Stomach (tissue), 9 donors: ENCODE results near the gene SLC35D2. TPM values are rescaled to one million over a fixed set of nuclear protein-coding genes. Genes with fewer than 3 reads are reported as not detected.
A peak's percentile ranks its signal among the peaks of the same experiment; 100 is the strongest.

Source experiments
- DNase-seq, 2 donors: peaks; one replicate each; pipeline versions ENCODE4 v3.0.0 to v3.0.0-alpha.2; 2013 to 2019
- H3K27ac ChIP-seq, 5 donors: fragments of 200-600 bp in 4 of 5; sonication (generic) in 4 of 5; one replicate each; pipeline ENCODE4 v1.5.1; 2013 to 2019; ENCODE audit warnings: mild to moderate bottlenecking in 1 of 5, moderate library complexity in 1 of 5
- H3K27me3 ChIP-seq, 3 donors: fragments of 200-600 bp; sonication (generic); one replicate each; pipeline ENCODE4 v1.5.1; 2017 to 2019; ENCODE audit warnings: mixed run types in 1 of 3
- H3K36me3 ChIP-seq, 4 donors: fragments of 200-600 bp; sonication (generic); 1 replicate in 3 of 4; 2 replicates in 1 of 4; pipeline ENCODE4 v1.5.1; 2016 to 2019
- H3K4me1 ChIP-seq, 4 donors: fragments of 200-600 bp; sonication (generic); one replicate each; pipeline ENCODE4 v1.5.1; 2016 to 2019
- H3K4me3 ChIP-seq, 4 donors: fragments of 200-600 bp; sonication (generic) in 3 of 4; one replicate each; pipeline ENCODE4 v1.5.1; 2016 to 2019; ENCODE audit warnings: mild to moderate bottlenecking in 1 of 4
- H3K9me3 ChIP-seq, 4 donors: fragments of 200-600 bp; sonication (generic); one replicate each; pipeline ENCODE4 v1.5.1; 2016 to 2019
- CTCF ChIP-seq, 7 experiments: fragments of 450-650 bp in 4 of 7; fragments of 200-600 bp in 3 of 7; sonication (generic) in 3 of 7; IDR thresholded peaks; one replicate each; pipeline ENCODE4 v1.5.1; 2016 to 2019; ENCODE audit warnings: antibody characterized with exemption in 7 of 7, control low read depth in 2 of 7, mild to moderate bottlenecking in 1 of 7
- EP300 ChIP-seq: sonication (generic); formaldehyde crosslinking; IDR thresholded peaks from one replicate; pipeline ENCODE4 v1.6.1; 2017; ENCODE audit warnings: antibody characterized with exemption
- POLR2A ChIP-seq, 4 donors: fragments of 450-650 bp; IDR thresholded peaks; one replicate each; pipeline ENCODE4 v1.6.1; 2016; ENCODE audit warnings: antibody characterized with exemption in 4 of 4, control low read depth in 2 of 4, mild to moderate bottlenecking in 1 of 4, moderate library complexity in 1 of 4
- POLR2AphosphoS5 ChIP-seq, 3 donors: sonication (generic); formaldehyde crosslinking; IDR thresholded peaks; one replicate each; pipeline ENCODE4 v1.6.1; 2016; ENCODE audit warnings: antibody characterized with exemption in 3 of 3
- WGBS, 5 donors: extraction: QIAGEN DNeasy Blood & Tissue Kit in 3 of 5; methylation state at CpG; one replicate each; pipeline versions ENCODE4 v1.1.5 to v1.1.7; 2013 to 2018; 5-methylcytosine and 5-hydroxymethylcytosine counted together
- intact Hi-C: fragments of 100-400 bp; cut with DNase I; formaldehyde crosslinking; loops from one replicate; pipeline ENCODE4 v1.15.1; 2023; ENCODE audit warnings: low total_unique reads
- polyA plus RNA-seq, 3 donors: library from polyadenylated mRNA; stranded (reverse); fragments of 200-250 nt; gene quantifications; one replicate each; pipeline ENCODE4 v1.2.3, GENCODE V29; 2013
- total RNA-seq, 5 donors: library from RNA; depleted of rRNA; stranded (reverse); fragments of >200 nt; gene quantifications; one replicate each; pipeline versions ENCODE4 v1.1.0 to v1.2.3, GENCODE V29; 2014 to 2016
- donor health status: healthy with polysubstance abuse.
- donor health status: Bipolar disorder and iron deficiency.
- donor health status: healthy.

Gene SLC35D2
- total and polyA plus RNA-seq, 8 donors: 13.8 to 43.3 (median 22.4) TPM

GRCh38 chr9:96391021-96391765 is 7.7 kb upstream of the SLC35D2 start:
- intact Hi-C loops: no loop called here

GRCh38 chr9:96388144-96388543 is 4.6 kb upstream of the SLC35D2 start:
- H3K4me1 ChIP-seq: peaks cover 6 to 63% (median 22%) of the 10 kb centered on the region in 4 donors
- H3K27ac ChIP-seq: no peak overlapping the region
- no peak overlapping the region for H3K4me3 ChIP-seq
- H3K9me3 ChIP-seq: no peaks in the 10 kb centered on the region
- intact Hi-C loops: no loop called here
- 91 to 98% (median 96%) methylated on average over 11 of the region's 11 CpGs for WGBS, 5 donors
- H3K36me3 ChIP-seq: no peaks in the 10 kb centered on the region
- no peak for DNase-seq
- H3K27me3 ChIP-seq: no peaks in the 10 kb centered on the region
- TF ChIP-seq POLR2A (IDR thresholded peaks at IDR 0.05) (no peak), CTCF (IDR thresholded peaks at IDR 0.05) (no peak), POLR2AphosphoS5 (IDR thresholded peaks at IDR 0.05) (no peak), EP300 (no peak)

More at GRCh38 chr9:96391021-96391765, 7.7 kb upstream of the SLC35D2 start:
- Histone ChIP-seq H3K27ac (peak overlapping the region; percentile 67 to 84 (median 79)), H3K9me3 (no peaks in the 10 kb centered on the region), H3K27me3 (no peaks in the 10 kb centered on the region), H3K36me3 (no peaks in the 10 kb centered on the region), H3K4me1 (peaks cover 0 to 42% (median 12%) of the 10 kb centered on the region in 4 donors), H3K4me3 (no peak overlapping the region)
- DNase-seq: peak; percentile 60 to 86
- TF ChIP-seq POLR2AphosphoS5 (IDR thresholded peaks at IDR 0.05) (peak in 2 of 3 donors; percentile 45 to 47), POLR2A (IDR thresholded peaks at IDR 0.05) (no peak), CTCF (IDR thresholded peaks at IDR 0.05) (no peak), EP300 (no peak)
- 21 to 38% (median 24%) methylated on average over 5 of the region's 5 CpGs for WGBS, 5 donors

GRCh38 chr9:96386157-96386556 is 2.6 kb upstream of the SLC35D2 start:
- TF ChIP-seq POLR2AphosphoS5 (IDR thresholded peaks at IDR 0.05): no peak
- TF ChIP-seq POLR2A (IDR thresholded peaks at IDR 0.05): no peak
- TF ChIP-seq CTCF (IDR thresholded peaks at IDR 0.05): no peak
- TF ChIP-seq EP300: no peak
- H3K36me3 ChIP-seq: no peaks in the 10 kb centered on the region
- intact Hi-C loops: no loop called here

GRCh38 chr9:96382839-96383164 is 709 bp downstream of the SLC35D2 start:
- no peak for DNase-seq
- Histone ChIP-seq H3K4me3 (peak overlapping the region; percentile 66 to 87 (median 70)), H3K36me3 (peaks cover 0 to 3% (median 0%) of the 10 kb centered on the region in 4 donors), H3K27ac (peak overlapping the region; percentile 85 to 98 (median 91)), H3K4me1 (peaks cover 18 to 76% (median 37%) of the 10 kb centered on the region in 4 donors), H3K9me3 (no peaks in the 10 kb centered on the region), H3K27me3 (no peaks in the 10 kb centered on the region)
- 21 to 27% (median 25%) methylated on average over 7 of the region's 7 CpGs for WGBS, 5 donors
- TF ChIP-seq EP300 (no peak), POLR2A (IDR thresholded peaks at IDR 0.05) (no peak), POLR2AphosphoS5 (IDR thresholded peaks at IDR 0.05) (no peak), CTCF (IDR thresholded peaks at IDR 0.05) (no peak)
- intact Hi-C loops: no loop called here

More at GRCh38 chr9:96386157-96386556, 2.6 kb upstream of the SLC35D2 start:
- Histone ChIP-seq H3K27me3 (no peaks in the 10 kb centered on the region), H3K4me3 (no peak overlapping the region), H3K27ac (peak overlapping the region in 1 of 5 donors; percentile 19), H3K9me3 (no peaks in the 10 kb centered on the region), H3K4me1 (peaks cover 14 to 72% (median 29%) of the 10 kb centered on the region in 4 donors)
- DNase-seq: no peak
